ENCODE data around the gene PRMT7.

DNA sequence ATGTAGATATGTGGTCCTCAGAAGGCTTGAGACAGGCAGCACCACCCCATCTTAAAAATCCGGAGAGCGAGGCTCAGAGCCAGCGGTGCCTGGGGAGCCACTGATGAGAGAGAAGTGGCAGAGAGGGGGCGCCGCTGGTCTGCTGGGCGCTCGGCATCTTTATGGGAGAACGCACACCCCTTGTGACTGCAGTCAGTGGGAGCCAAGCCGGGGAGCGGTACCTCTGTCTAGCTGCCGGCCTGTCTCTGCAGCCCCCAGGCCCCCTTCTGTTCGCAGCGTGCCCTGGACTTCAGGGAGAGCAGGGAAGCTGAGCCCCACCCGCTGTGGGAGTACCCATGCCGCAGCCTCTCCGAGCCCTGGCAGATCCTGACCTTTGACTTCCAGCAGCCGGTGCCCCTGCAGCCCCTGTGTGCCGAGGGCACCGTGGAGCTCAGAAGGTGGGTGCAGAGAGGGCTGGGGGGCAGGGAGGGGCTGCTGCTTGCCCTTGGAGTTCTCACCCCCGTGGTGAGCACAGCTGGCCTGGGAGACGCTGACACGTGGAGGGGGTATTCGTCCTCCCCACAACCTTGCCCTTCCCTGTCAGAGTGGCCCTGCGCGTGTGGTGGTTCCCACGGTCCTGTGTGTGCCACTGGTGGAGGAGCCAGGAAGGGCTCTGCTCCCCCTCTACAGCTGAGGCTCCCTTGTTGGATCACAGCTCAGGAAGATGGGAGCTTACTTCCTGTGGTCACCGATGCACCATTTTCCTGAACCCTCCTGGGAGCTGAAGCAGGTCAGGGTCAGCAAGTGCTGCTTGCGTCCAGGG is 44.8 kb downstream of the PRMT7 start:
- TF ChIP-seq, protein P1, sequence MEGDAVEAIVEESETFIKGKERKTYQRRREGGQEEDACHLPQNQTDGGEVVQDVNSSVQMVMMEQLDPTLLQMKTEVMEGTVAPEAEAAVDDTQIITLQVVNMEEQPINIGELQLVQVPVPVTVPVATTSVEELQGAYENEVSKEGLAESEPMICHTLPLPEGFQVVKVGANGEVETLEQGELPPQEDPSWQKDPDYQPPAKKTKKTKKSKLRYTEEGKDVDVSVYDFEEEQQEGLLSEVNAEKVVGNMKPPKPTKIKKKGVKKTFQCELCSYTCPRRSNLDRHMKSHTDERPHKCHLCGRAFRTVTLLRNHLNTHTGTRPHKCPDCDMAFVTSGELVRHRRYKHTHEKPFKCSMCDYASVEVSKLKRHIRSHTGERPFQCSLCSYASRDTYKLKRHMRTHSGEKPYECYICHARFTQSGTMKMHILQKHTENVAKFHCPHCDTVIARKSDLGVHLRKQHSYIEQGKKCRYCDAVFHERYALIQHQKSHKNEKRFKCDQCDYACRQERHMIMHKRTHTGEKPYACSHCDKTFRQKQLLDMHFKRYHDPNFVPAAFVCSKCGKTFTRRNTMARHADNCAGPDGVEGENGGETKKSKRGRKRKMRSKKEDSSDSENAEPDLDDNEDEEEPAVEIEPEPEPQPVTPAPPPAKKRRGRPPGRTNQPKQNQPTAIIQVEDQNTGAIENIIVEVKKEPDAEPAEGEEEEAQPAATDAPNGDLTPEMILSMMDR (conservative IDR thresholded peaks at IDR 0.05; ENCODE audit: low read length) = peak; percentile 64
- TF ChIP-seq EZH2phosphoT487 (IDR thresholded peaks at IDR 0.05; ENCODE audit: borderline replicate concordance) = no peak
